GM18526 (cell line): ENCODE data around the gene EEF1AKMT4.

Source experiments
- POLR2A ChIP-seq: IDR thresholded peaks from 3 replicates; pipeline ENCODE4 v1.6.1; 2011; ENCODE audit not compliant: insufficient read length; ENCODE audit errors: extremely low read depth

EEF1AKMT4 gene

DNA sequence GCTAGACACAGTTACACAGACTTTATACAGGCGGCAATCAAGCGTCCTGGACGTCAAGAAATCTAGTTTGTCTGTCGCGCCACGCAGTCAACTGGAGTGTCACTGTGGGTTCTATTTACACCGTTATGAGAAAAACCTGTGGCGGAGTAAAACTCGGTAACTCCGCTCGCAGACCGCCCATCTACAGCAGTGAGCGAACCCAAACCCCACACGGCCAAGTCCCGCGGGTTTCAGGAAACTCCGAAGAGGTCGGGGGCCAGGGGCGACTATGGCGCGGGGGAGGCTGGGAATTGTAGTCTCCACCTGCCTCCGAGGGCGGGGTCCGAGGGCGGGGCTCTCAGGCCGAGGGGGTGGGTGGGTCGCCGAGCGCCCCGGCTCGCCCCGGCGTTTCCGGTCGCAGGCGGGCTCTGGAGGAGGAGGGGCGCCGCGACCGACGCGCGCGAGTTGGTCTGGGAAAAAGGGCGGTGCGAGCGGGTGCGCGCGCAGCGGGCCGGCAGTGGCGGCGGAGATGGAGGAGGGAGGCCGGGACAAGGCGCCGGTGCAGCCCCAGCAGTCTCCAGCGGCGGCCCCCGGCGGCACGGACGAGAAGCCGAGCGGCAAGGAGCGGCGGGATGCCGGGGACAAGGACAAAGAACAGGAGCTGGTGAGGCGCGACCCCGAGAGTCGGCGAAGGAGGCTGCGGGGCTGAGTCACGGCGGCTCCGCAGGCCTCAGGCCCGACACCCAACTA, 49.5 kb downstream of the EEF1AKMT4 start, which contains the start of gene PSMD2:
Gene PSMD2 (plus strand): TSS at position 483 of the 729 bp plus-strand sequence. CDS start 26 bp downstream, at position 509.
- TF ChIP-seq POLR2A = peak; percentile 82

DNA sequence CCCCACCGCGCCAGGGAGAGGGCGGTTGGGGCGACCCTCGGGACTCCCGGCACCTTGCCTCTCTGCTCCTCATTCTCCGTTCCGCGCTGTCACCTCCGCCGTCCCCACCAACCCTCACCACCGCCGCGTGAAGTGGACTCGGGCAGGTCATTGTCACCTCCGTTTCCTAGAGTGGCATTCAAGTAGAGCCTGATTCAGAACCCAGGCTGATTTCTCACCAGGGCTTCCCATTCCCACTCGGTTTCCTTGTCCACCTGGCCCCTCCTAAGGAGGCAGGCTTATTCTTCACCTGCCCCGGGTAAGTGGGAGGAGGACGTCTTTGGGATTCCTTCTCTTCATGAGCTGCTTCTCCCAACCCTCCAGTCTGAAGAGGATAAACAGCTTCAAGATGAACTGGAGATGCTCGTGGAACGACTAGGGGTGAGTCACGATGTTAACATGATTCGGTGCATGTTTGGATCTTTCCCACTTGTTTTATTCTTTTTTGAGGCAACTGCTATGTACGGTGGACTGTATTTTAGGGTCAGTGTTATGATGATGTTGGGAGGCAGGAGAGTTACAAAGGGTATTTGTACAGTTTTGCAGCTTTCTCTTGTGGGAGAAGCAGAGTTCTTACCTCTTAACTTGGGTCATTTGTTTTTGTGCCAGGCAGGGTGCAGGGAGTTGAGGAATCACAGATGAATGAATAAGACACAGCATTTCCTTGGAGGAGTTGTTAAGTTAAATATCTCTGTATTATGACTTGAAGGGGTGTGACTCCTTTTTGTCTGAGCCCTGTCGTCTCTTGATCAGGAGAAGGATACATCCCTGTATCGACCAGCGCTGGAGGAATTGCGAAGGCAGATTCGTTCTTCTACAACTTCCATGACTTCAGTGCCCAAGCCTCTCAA, 50.3 kb downstream of the EEF1AKMT4 start:
- TF ChIP-seq POLR2A = no peak

DNA sequence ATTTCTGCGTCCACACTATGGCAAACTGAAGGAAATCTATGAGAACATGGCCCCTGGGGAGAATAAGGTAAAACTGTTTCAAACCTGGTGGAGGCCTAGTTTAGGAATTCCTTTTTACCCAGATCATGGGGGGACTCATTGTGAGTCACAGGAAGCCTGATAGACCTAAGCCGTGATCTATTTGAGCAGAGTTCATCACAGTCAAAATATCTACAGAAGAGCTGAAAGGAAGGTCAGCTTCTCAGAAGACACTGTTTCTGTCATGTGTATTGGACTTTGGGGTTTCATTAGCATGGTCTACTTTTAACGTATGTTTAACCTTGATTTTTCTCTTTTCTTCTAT, 50.9 kb downstream of the EEF1AKMT4 start:
- no peak for TF ChIP-seq POLR2A

DNA sequence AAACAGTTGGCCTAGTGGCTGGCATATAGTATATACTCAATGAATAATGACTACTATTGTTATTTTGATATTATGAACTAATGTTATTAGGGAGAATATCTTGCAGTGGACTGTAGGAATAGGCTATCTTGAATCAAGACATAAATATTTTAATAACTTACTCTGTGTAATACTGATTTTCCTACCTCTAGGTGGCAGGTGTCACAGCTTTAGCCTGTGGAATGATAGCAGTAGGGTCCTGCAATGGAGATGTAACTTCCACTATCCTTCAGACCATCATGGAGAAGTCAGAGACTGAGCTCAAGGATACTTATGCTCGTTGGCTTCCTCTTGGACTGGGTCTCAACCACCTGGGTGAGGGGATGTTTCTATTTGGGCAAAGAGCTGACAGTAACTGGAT, 56.1 kb downstream of the EEF1AKMT4 start:
- no peak for TF ChIP-seq POLR2A

DNA sequence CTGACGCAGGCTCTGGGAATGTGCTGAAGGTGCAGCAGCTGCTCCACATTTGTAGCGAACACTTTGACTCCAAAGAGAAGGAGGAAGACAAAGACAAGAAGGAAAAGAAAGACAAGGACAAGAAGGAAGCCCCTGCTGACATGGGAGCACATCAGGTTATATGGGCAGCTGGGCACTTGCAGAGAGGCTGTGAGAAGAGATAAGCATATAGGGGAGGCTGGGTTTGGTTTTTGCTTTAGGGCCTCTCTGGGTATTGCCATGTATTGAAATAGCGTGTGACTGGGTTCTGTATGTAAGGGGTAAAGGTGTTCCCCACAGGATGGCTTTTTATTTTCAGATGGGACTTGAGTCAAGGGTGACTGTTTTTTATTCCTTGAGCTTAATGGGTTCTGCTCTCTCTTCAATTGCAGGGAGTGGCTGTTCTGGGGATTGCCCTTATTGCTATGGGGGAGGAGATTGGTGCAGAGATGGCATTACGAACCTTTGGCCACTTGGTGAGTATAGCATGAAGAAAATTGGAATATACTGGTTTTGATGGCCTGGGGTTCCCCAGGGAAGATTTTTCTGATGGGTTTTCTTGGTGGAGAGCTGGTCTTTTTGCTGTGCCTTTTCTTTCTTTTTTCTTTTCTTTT, 57.0 kb downstream of the EEF1AKMT4 start:
- TF ChIP-seq POLR2A = no peak

DNA sequence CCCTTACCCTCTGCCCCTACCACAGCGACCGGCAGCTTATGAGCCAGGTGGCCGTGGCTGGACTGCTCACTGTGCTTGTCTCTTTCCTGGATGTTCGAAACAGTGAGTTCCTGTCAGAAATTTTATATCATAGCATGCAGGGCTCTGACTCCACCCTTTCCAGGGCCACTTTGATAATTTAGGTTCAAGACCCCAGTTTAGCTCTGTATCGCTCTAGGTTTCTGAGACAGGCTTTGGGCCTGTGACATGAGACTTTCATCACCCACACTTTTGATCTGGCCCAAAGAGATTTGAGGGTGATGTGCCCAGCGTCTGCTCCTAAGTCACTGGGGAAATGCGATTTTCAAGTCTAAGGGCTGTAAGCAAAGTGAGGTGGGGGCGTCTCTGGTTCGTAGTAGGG, 58.4 kb downstream of the EEF1AKMT4 start:
- TF ChIP-seq POLR2A = no peak
